SK-N-SH (cell line): ENCODE measurements around the gene ABCB10. TPM values are rescaled to one million over a fixed set of nuclear protein-coding genes. Genes with fewer than 3 reads are reported as not detected.

Experiments
- CTCF ChIA-PET: fragments of 300-600, 350-600 bp; formaldehyde crosslinking; extraction: SDS; loops from one replicate; lab custom pipeline; 2021; lab: Yijun Ruan, JAX
- POLR2A ChIA-PET: fragments of 350-600 bp; sonication (Branson Sonifier 250); formaldehyde crosslinking; extraction: SDS; loops from one replicate; lab custom pipeline; 2020; ENCODE audit warnings: antibody characterized with exemption, inconsistent platforms; lab: Yijun Ruan, JAX
- DNase-seq: peaks from one replicate; pipeline ENCODE4 v3.0.0; 2012
- H2AFZ ChIP-seq: fragments of 200-600 bp; sonication (generic); 2 replicates; pipeline ENCODE4 v1.8.1; 2016; ENCODE audit warnings: antibody characterized with exemption, mild to moderate bottlenecking, low read depth
- H3F3A ChIP-seq: fragments of 200-600 bp; sonication (generic); replicated peaks from 2 replicates; pipeline ENCODE3; 2016; ENCODE audit warnings: antibody characterized with exemption, mild to moderate bottlenecking; ENCODE audit not compliant: insufficient read depth
- H3K27ac ChIP-seq, 2 experiments: fragments of 200-500 bp in 1 of 2; fragments of 200-600 bp in 1 of 2; sonication (Bioruptor generic) in 1 of 2; sonication (generic), shearing (Covaris generic) in 1 of 2; 2 replicates each; pipeline versions ENCODE4 v1.5.1 to v1.6.1; 2014 to 2016; ENCODE audit warnings: low read depth in 2 of 2, inconsistent platforms in 1 of 2, low read length in 1 of 2, mild to moderate bottlenecking in 1 of 2, mixed read lengths in 1 of 2
- H3K27me3 ChIP-seq: fragments of 200-600 bp; sonication (generic), shearing (Covaris generic); 2 replicates; pipeline ENCODE4 v1.6.1; 2016; ENCODE audit warnings: mixed run types; ENCODE audit not compliant: insufficient read depth
- H3K36me3 ChIP-seq, 2 experiments: fragments of 200-500 bp in 1 of 2; fragments of 200-600 bp in 1 of 2; sonication (Bioruptor generic) in 1 of 2; sonication (generic) in 1 of 2; replicated peaks in 1 of 2; 2 replicates each; pipeline versions ENCODE3 to v1.5.1; 2014 to 2016; ENCODE audit warnings: low read length in 1 of 2, mild to moderate bottlenecking in 1 of 2; ENCODE audit not compliant: insufficient read depth in 2 of 2, control insufficient read depth in 1 of 2
- H3K4me1 ChIP-seq, 2 experiments: fragments of 200-500 bp in 1 of 2; fragments of 200-600 bp in 1 of 2; sonication (Bioruptor generic) in 1 of 2; sonication (generic), shearing (Covaris generic) in 1 of 2; 2 replicates each; pipeline versions ENCODE4 v1.5.1 to v1.6.1; 2014 to 2016; ENCODE audit warnings: low read depth in 1 of 2, low read length in 1 of 2, mixed run types in 1 of 2; ENCODE audit not compliant: insufficient read depth in 2 of 2, control insufficient read depth in 1 of 2
- H3K4me2 ChIP-seq: fragments of 200-600 bp; sonication (generic), shearing (Covaris generic); 2 replicates; pipeline ENCODE4 v1.6.1; 2017; ENCODE audit warnings: mixed run types
- H3K4me3 ChIP-seq, 2 experiments: fragments of 200-500 bp in 1 of 2; fragments of 200-600 bp in 1 of 2; sonication (Bioruptor generic) in 1 of 2; sonication (generic), shearing (Covaris generic) in 1 of 2; 2 replicates each; pipeline versions ENCODE4 v1.5.1 to v1.8.1; 2014 to 2016; ENCODE audit warnings: low read depth in 2 of 2, inconsistent platforms in 1 of 2, low read length in 1 of 2, mild to moderate bottlenecking in 1 of 2, mixed read lengths in 1 of 2, moderate library complexity in 1 of 2
- H3K79me2 ChIP-seq: fragments of 200-600 bp; sonication (generic); 2 replicates; pipeline ENCODE4 v1.8.1; 2017; ENCODE audit warnings: mild to moderate bottlenecking; ENCODE audit not compliant: insufficient read depth
- H3K9ac ChIP-seq: fragments of 200-600 bp; sonication (generic); 2 replicates; pipeline ENCODE4 v1.6.1; 2017; ENCODE audit warnings: mixed run types
- H3K9me2 ChIP-seq: fragments of 200-600 bp; sonication (generic); 2 replicates; pipeline ENCODE4 v1.6.1; 2017; ENCODE audit warnings: mixed run types
- H3K9me3 ChIP-seq: fragments of 200-600 bp; sonication (generic); 2 replicates; pipeline ENCODE4 v1.6.1; 2017; ENCODE audit warnings: mixed run types, mild to moderate bottlenecking, moderate library complexity
- H4K20me1 ChIP-seq: fragments of 200-600 bp; sonication (generic); 2 replicates; pipeline ENCODE4 v1.6.1; 2017; ENCODE audit warnings: mild to moderate bottlenecking, mixed run types; ENCODE audit not compliant: insufficient read depth
- CHD2 ChIP-seq: fragments of 150-350 bp; IDR thresholded peaks from 2 replicates; pipeline ENCODE4 v1.6.1; 2018; ENCODE audit warnings: low read length; ENCODE audit not compliant: partially characterized antibody
- FOSL2 ChIP-seq: IDR thresholded peaks from 2 replicates; pipeline ENCODE4 v1.4.0; 2012; ENCODE audit warnings: low read depth, mild to moderate bottlenecking, moderate library complexity, borderline replicate concordance
- FOXJ3 ChIP-seq: sonication (generic); formaldehyde crosslinking; IDR thresholded peaks from 2 replicates; pipeline ENCODE4 v1.5.1; 2020; ENCODE audit warnings: mild to moderate bottlenecking, missing genetic modification reagents
- FOXM1 ChIP-seq: IDR thresholded peaks from 2 replicates; pipeline ENCODE4 v1.4.0; 2012; ENCODE audit warnings: low read depth, mild to moderate bottlenecking
- GABPA ChIP-seq: IDR thresholded peaks from 2 replicates; pipeline ENCODE4 v1.4.0; 2012; ENCODE audit warnings: low read depth, mild to moderate bottlenecking
- GATA2 ChIP-seq: sonication (generic); formaldehyde crosslinking; IDR thresholded peaks from 2 replicates; pipeline ENCODE4 v1.5.0; 2020; ENCODE audit warnings: mild to moderate bottlenecking, missing genetic modification reagents
- IRF3 ChIP-seq: fragments of 150-350 bp; IDR thresholded peaks from 2 replicates; pipeline ENCODE4 v1.6.1; 2016; ENCODE audit warnings: mild to moderate bottlenecking, low read depth, low read length
- JUND ChIP-seq: IDR thresholded peaks from 2 replicates; pipeline ENCODE4 v1.4.0; 2012
- MEF2A ChIP-seq: IDR thresholded peaks from 2 replicates; pipeline ENCODE4 v1.4.0; 2012; ENCODE audit warnings: low read depth, borderline replicate concordance
- NFIC ChIP-seq: IDR thresholded peaks from 2 replicates; pipeline ENCODE4 v1.4.0; 2012; ENCODE audit warnings: borderline replicate concordance
- PBX3 ChIP-seq: IDR thresholded peaks from 2 replicates; pipeline ENCODE4; 2012
- REST ChIP-seq: IDR thresholded peaks from 2 replicates; pipeline ENCODE4 v1.6.1; 2012; ENCODE audit warnings: mild to moderate bottlenecking, low read depth, low read length, moderate library complexity
- RXRA ChIP-seq: IDR thresholded peaks from 2 replicates; pipeline ENCODE4 v1.4.0; 2012; ENCODE audit warnings: low read depth, mild to moderate bottlenecking, borderline replicate concordance
- SMC3 ChIP-seq: IDR thresholded peaks from 2 replicates; pipeline ENCODE4 v1.6.1; 2012; ENCODE audit warnings: low read depth, low read length, improper control_type of control experiment
- TAF1 ChIP-seq: IDR thresholded peaks from 2 replicates; pipeline ENCODE4 v1.6.1; 2012; ENCODE audit warnings: low read depth, mild to moderate bottlenecking, low read length, moderate library complexity, borderline replicate concordance
- TEAD4 ChIP-seq: IDR thresholded peaks from 2 replicates; pipeline ENCODE4 v1.4.0; 2012; ENCODE audit warnings: mild to moderate bottlenecking, borderline replicate concordance; ENCODE audit not compliant: insufficient read depth
- USF1 ChIP-seq: IDR thresholded peaks from 2 replicates; pipeline ENCODE4 v1.4.0; 2012; ENCODE audit warnings: low read depth, borderline replicate concordance
- YY1 ChIP-seq: IDR thresholded peaks from 2 replicates; pipeline ENCODE4 v1.4.0; 2012; ENCODE audit warnings: low read depth, mild to moderate bottlenecking
- WGBS: methylation state at CpG from one replicate; pipeline ENCODE4 v1.1.6; 2017; ENCODE audit warnings: low lambda C conversion rate; 5-methylcytosine and 5-hydroxymethylcytosine counted together
- polyA plus RNA-seq, 3 experiments: library from polyadenylated mRNA; depleted of rRNA; stranded (reverse); fragments of >200 nt; gene quantifications; 2 replicates each; pipeline ENCODE4 v1.2.3, GENCODE V29; 2012
- TF ChIP-seq, protein P1 (sequence below): fragments of 200-600 bp; sonication (generic); IDR thresholded peaks from 2 replicates; pipeline ENCODE4 v1.6.1; 2017; ENCODE audit warnings: antibody characterized with exemption, mild to moderate bottlenecking, moderate library complexity
- TF ChIP-seq, protein P2 (sequence below): fragments of 150-350 bp; IDR thresholded peaks from 2 replicates; pipeline ENCODE4 v1.6.1; 2017; ENCODE audit warnings: antibody characterized with exemption, low read length, low read depth, borderline replicate concordance

ABCB10 gene
- polyA plus RNA-seq, 1 of the 3 experiments (the other 2 are of a cell fraction): 5.7 TPM

- WGBS: 84% methylated on average over 7 of the region's 7 CpGs
- POLR2A ChIA-PET: interaction anchor here (1.1 to 1.9 kb wide), 3 partner anchors 27 to 250 kb away, joined by 3 to 8 read pairs (median 5); partner anchors contain the start of gene ABCB10
These were observed 49.6 kb downstream of the ABCB10 start for GRCh38 chr1:229508823-229509337.

More at GRCh38 chr1:229508823-229509337, 49.6 kb downstream of the ABCB10 start:
- peak overlapping the region; percentile 95 for H3K9ac ChIP-seq
- H3K4me3 ChIP-seq: peak overlapping the region; percentile 80 to 94
- H3K9me2 ChIP-seq: no peaks in the 10 kb centered on the region
- CTCF ChIA-PET: interaction anchor here (0.7 to 1.9 kb wide), 9 partner anchors 12 to 845 kb away, joined by 3 to 8 read pairs (median 4); no protein-coding TSS in a partner anchor
- H3F3A ChIP-seq: peaks cover 5% of the 10 kb centered on the region
- H3K79me2 ChIP-seq: peaks cover 40% of the 10 kb centered on the region
- H2AFZ ChIP-seq: peak overlapping the region; percentile 96
- TF ChIP-seq JUND: no peak
- TF ChIP-seq TAF1: no peak
- no peak for TF ChIP-seq REST
- TF ChIP-seq SMC3: no peak
- TF ChIP-seq TEAD4: no peak
- TF ChIP-seq FOXJ3 (CRISPR knock-in tag): no peak
- no peak for TF ChIP-seq NFIC
- no peak for TF ChIP-seq IRF3
- TF ChIP-seq FOXM1: no peak
- TF ChIP-seq GABPA: no peak
- TF ChIP-seq YY1: no peak
- TF ChIP-seq, protein P1, sequence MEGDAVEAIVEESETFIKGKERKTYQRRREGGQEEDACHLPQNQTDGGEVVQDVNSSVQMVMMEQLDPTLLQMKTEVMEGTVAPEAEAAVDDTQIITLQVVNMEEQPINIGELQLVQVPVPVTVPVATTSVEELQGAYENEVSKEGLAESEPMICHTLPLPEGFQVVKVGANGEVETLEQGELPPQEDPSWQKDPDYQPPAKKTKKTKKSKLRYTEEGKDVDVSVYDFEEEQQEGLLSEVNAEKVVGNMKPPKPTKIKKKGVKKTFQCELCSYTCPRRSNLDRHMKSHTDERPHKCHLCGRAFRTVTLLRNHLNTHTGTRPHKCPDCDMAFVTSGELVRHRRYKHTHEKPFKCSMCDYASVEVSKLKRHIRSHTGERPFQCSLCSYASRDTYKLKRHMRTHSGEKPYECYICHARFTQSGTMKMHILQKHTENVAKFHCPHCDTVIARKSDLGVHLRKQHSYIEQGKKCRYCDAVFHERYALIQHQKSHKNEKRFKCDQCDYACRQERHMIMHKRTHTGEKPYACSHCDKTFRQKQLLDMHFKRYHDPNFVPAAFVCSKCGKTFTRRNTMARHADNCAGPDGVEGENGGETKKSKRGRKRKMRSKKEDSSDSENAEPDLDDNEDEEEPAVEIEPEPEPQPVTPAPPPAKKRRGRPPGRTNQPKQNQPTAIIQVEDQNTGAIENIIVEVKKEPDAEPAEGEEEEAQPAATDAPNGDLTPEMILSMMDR: no peak
- TF ChIP-seq, protein P2, sequence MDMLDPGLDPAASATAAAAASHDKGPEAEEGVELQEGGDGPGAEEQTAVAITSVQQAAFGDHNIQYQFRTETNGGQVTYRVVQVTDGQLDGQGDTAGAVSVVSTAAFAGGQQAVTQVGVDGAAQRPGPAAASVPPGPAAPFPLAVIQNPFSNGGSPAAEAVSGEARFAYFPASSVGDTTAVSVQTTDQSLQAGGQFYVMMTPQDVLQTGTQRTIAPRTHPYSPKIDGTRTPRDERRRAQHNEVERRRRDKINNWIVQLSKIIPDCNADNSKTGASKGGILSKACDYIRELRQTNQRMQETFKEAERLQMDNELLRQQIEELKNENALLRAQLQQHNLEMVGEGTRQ: no peak
- no peak for TF ChIP-seq FOSL2
- TF ChIP-seq MEF2A: no peak
- TF ChIP-seq USF1: no peak
- TF ChIP-seq PBX3: no peak
- TF ChIP-seq GATA2 (CRISPR knock-in tag): no peak
- TF ChIP-seq CHD2: no peak
- no peak for TF ChIP-seq RXRA
- no peaks in the 10 kb centered on the region for H3K27me3 ChIP-seq
- H3K4me2 ChIP-seq: peak overlapping the region; percentile 68
- no peaks in the 10 kb centered on the region for H3K9me3 ChIP-seq
- DNase-seq: no peak
- no peaks in the 10 kb centered on the region for H4K20me1 ChIP-seq
- H3K27ac ChIP-seq: peak overlapping the region; percentile 82 to 98
- peaks cover 12 to 20% of the 10 kb centered on the region in 2 experiments for H3K36me3 ChIP-seq
- peaks cover 9 to 19% of the 10 kb centered on the region in 2 experiments; a peak in 3 of 4 replicates for H3K4me1 ChIP-seq
